Stimulated activated CD4-positive, alpha-beta T cell treated with anti-CD3 and anti-CD28 coated beads, Interleukin-12 subunit alpha, Interleukin-12 subunit beta, amount 100 ng/mL, for 4 hours (primary cell): ENCODE results near the gene ZNF318.
"Not testable (repeated sequence)": the region's sequence is repeated elsewhere in the genome, so short reads cannot be mapped to it uniquely, and the experiment has no call there.

Experiments used
- DNase-seq: peaks from one replicate; pipeline ENCODE4 v3.0.0-alpha.2; 2020

Gene ZNF318

DNA sequence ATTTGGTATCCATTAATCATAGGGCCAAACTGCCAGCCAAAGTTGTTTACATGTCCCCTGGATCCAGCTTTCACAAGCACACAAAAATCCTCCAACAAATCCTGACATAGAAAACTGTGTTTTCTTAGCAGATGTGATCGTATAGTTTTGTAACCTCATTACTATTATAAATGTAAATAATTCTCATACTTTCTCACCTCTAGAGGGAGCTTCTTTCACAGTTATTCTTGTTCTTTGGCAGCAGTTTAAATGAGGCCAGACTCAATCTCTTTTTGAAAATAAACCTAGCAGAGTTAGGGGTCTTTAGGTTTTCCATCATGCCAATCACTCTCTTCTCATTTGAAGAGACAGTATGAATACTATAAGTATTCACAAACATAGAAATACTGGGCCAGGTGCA is 17.0 kb upstream of the ZNF318 start:
- no peak for DNase-seq

DNA sequence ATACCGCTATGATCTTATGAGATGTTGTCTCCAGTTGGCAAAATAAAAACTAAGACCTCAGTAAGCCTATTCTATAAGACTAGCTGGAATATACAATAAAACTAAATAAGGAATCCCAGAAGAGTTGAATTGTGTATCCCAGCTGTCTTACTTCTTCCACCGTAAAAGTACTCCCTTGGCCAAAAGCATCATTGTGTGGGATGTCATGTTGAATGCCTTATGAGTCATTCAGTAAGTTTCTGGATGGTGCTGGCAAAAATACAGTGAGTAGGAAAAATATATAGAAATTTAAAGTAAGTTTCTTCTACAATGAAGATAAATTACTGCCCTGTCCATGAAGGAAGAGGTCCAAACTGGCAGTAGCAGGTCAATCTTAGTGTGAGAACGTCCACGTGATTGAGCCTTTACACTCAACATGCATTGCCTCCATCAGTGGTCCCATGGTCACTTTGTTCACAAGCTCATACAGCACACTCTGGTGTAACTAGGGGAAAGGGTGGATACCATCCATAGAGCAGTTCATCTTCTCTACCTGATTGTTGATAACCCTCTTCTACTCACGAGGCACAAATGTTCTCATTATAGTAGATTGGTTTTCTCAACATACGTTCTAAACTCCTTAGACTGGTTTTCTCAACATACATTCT is 13.7 kb upstream of the ZNF318 start:
- no peak for DNase-seq

DNA sequence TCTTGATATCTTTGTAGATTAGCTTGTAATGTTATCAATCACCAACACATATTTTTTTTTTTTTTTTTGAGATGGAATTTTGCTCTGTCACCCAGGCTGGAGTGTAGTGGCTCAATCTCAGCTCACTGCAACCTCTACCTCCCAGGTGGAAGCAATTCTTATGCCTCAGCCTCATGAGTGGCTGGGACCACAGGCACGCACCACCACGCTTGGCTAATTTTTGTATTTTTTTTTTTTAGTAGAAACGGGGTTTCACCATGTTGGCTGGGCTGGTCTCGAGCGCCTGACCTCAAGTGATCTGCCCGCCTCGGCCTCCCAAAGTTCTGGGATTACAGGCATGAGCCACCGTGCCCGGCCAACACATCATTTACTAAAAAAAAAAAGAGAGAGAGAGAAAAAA is 11.4 kb upstream of the ZNF318 start:
- DNase-seq: not testable (repeated sequence)

DNA sequence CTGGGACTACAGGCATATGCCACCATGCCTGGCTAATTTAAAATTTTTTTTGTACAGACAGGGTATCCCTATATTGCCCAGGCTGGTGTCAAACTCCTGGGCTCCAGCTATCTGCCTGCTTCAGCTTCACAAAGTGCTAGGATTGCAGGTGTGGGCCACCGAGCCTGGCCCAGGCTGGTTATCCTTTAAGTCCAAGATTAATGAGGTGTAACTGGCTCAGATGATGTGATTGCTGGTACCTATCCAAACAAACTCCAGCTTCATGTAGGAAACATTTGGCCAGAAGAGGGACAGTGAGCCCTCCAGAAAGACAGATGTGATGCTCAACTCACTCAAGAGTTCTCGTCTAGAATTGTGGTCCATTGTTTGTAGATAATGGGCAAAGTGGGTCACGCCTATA is 9.2 kb upstream of the ZNF318 start:
- DNase-seq: no peak

DNA sequence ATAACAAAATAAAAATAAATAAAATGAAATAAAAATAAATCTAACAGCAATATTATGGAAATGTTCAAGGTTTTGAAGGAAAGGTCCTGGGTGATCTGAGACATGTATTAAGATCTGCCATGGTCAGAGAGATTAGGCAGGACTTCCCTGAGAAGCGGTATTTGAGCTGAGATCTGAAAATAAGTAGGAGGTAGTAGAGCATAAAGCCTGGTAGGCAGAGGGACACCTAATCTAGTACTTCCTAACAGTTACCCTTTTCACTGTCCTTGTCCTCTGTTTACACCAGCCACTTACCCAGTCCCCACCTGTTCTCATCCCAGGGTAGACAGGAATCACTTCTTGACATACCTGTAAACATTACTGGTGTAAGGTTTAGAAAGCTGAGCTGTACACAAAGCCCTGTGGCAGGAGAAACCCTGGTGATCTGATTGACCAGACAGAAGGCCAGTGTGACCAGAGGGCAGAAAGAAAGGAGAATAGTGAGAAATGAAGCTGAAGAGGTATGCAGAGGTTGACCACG is 8.3 kb upstream of the ZNF318 start:
- DNase-seq: no peak

DNA sequence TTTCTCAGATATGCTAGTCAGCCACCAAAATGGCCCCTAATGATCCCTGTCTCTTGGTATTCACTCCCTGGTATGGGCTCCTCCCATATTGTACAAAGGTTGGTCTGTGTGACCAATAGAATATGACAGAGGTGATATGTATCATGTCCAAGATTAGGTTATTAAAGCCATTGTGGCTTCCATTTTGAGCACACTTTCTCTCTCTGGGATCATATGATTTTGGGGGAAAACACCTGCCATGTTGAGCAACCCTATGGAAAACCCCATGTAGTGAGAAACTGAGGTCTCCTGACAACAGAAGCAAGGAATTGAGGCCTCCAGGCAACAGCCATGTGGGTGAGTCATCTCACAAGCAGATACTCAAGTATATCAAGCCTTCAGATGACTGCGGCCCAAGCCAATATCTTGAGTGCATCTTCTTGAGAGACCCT is 7.1 kb upstream of the ZNF318 start:
- no peak for DNase-seq

DNA sequence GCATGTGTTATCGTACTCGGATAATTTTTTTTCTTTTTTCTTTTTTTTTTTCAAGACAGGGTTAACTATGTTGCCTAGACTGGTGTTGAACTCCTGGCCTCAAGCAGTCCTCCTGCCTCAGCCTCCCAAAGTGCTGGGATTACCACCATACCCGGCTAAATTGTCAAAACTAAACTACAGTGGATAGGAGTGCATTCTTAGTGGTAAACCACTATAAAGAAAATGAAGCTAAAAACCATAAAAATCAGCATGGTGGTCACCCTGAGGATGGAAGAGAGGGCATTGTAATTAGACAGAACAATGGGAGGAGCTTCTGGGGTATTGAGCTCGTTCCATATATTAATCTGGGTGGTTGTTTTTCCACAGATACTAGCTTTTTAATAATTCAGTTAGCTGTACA is 6.2 kb upstream of the ZNF318 start:
- DNase-seq: no peak

DNA sequence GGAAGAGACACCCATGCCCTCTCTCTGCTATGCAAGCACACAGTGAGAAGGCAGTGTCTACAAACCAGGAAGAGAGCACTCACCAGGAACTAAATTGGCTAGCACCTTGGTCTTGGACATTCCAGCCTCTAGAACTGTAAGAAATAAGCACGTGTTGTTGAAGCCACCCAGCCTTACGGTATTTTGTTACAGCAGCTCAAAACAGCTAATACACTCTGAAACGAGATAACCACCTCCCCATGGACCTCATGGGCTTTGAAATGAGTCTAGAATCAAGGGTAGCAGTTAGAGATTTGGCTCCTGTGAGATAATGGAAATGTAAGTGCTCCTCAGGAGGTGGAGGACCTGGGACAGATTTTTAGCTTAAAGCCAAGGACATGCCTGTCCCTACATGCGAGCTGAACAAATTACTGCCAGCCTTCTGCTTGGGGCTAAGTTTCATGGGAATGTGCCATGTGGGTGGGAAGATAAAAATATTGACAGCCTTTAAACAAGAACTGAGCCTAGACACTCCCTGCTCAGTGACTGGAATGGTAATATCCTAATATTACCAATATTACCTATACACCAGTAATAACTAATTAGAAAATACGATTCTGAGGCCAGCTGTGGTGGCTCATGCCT is 3.9 kb upstream of the ZNF318 start:
- no peak for DNase-seq

DNA sequence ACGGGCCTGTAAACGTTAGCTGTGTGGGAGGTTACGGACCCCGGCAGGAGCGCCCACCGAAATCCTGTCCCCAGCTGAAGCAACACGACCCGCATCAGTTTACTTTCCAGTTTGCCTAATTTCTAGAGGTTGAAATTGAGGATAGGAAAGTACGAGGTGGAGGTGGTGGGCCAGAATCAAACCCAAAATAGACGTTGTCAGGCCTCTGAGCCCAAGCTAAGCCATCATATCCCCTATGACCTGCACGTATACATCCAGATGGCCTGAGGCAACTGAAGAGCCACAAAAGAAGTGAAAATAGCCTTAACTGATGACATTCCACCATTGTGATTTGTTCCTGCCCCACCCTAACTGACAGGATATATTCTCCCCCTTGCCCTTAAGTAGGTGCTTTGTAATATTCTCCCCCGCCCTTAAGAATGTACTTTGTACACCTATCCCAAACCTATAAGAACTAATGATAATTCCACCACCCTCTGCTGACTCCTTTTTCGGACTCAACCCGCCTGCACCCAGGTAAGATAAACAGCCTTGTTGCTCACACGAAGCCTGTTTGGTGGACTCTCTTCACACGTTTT is 645 bp upstream of the ZNF318 start:
- not testable (repeated sequence) for DNase-seq

DNA sequence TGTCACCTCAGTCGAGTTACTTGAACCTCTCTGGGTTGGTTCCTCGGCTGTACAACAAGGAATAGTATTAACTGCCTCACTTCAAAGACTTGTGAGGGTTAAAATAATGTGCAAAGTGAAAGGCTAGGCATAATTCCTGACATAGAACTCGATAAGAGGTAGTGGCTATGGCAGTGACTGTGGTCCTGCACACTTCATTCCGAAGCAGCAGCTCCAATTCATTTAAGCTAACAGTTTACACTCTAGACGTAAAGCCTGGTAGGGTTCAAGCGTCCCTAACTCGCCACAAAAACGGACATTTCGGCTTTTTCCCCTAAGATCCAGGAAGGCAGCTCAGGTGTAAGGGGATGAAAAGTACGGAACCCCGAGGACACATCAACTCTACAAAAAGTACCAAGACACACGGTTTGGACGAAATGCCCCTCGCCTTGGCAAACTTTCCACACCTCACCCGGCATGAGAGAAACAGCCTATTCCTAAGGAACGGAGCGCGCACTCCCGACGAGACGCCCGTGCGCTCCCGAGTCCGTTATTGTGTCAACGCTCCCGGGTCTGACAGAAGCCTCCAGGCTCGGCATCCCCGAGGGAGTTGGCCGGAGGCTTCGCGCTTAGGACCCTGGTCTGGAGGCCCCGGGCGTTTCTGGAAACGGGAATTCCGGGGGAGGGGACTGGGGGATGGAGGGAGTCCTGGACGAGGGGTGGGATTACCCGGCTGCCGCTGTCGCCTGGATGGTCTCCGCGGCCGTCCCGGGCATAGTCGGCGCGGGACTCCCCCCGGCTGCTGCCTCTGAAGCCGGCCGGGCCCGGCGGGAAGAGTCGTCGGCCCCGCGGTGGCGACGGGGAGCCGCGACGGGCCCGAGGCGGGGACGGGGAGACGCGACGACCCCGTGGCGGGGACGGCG is 937 bp downstream of the ZNF318 start:
- DNase-seq: peak; percentile 21

DNA sequence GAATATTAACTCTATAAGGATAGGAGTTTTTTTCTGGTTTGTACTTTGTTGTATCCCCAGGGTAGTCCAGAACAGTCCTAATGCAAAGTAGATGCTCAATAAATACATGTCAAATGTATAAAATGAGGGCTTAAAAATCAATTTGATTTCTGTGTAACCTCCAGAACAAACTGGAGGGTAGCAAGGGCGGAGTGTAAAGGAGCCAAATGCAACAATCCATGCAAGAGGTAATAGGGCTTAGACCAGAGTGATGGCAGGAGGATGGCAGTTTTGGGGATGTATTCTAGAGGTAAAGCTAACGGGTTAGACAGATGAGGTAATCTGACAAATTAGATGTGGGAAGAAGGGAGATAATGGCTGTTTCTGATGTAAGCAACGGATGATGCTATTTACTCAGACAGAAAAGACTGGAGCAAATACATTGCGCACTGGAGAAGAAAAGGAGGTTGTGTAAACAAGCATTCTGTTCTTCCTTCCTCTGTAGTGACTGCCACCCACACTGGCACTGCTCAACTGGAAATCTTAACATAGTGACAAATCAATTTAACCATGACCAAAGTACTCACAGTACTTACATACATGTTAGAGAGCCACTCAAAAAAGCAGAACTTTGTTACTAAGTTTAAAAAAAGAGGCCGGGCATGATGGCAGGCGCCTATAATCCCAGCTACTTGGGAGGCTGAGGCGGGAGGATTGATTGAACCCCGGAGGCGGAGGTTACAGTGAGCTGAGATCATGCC is 2.0 kb downstream of the ZNF318 start:
- no peak for DNase-seq

DNA sequence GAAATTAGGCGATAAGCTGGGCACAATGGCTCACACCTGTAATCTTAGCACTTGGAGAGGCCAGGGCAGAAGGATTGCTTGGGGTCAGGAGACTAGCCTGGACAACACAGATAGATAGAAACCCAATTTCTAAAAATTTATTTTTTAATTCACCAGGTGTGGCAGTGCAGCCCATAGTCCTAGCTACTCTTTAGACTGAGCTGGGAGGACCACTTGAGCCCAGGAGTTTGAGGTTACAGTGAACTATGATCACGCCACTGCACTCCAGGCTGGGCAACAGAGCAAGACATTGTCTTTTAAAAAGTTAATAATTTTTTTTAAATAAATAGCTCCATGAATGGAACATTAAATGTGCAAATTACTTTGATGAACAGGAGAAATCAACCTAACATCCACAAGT is 8.2 kb downstream of the ZNF318 start:
- DNase-seq: no peak

DNA sequence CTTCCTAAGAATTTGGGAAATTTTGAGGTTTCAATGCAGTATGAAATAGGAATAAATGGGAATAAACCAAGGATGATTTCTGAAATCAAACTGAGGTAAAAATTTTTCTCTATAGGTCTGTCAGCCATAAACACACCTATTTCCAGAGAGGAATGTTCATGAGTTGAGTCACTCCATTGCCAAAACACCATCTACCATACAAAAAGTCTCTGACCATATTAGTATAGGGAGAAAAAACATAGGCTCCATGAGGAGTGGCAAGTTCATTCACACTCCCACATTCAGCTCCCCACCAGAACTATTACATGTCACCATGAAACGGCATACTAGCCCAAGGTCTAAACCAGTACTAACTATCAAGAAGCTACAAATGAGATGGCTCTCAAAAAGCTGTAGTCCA is 9.6 kb downstream of the ZNF318 start:
- DNase-seq: no peak

DNA sequence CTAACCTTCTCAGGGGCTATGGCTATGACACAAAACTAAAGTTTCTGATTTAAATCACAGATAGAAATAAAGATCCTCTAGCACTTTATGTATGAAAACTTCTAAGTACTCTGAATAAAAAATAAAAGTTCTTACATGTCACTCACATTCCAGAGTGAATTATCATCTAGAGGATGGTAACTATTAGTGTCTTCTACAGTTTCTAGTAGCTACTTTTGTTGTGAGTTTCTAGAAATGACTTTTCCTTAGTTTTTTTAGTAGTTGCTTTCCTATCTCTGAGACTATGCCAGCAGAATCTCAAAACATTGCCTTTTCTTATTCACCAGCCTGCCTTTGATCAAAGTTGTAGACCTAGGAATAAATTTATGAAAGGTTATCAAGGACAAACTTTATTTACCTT is 10.1 kb downstream of the ZNF318 start:
- DNase-seq: no peak

DNA sequence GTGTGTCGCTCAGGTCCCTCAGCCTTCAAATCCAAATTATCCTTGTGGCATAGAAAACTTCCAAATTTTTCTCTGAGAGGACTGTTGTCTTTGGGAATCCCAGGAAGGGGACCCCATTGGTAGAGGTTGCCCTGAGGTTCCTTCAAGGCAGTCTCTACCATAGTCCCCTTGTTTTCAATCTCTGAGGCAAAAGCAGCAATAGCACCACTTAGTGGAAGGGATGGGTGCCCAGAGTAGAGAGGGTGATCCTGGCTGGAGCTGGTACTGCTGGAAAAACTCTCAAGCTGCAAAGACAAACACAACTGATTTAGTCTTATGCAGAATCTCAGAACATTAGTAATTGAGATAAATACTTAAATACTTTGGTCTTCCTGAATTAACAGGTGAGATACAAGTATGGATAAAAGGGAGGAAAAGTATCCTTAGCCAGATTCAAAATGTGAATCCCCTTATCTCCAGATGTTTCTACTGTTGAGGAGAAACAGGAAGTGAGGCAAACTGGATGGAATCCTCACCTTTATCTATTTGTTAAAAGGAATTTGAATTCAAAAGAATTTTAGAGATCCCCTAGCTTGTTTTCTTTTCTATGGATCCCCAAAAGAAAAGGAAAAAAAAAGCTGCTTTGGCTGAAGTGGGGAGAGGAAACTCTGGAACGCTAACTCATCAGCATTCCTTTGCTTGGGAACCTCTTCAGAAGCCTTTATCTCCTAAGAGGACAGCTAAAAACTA is 13.4 kb downstream of the ZNF318 start:
- no peak for DNase-seq

DNA sequence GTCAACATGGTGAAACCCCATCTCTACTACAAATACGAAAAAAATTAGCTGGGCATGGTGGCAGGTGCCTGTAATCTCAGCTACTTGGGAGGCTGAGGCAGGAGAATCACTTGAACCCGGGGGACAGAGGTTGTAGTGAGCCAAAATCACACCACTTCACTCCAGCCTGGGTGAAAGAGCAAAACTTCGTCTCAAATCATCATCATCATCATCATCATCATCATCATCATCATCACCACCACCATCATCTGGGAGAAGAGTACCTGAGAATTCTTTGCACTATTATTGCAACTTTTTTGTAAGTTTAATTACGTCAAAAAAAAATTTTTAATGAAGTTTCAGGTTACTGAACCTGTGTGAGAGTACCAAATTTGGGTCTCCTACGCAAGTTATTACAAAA is 17.5 kb downstream of the ZNF318 start:
- not testable (repeated sequence) for DNase-seq

DNA sequence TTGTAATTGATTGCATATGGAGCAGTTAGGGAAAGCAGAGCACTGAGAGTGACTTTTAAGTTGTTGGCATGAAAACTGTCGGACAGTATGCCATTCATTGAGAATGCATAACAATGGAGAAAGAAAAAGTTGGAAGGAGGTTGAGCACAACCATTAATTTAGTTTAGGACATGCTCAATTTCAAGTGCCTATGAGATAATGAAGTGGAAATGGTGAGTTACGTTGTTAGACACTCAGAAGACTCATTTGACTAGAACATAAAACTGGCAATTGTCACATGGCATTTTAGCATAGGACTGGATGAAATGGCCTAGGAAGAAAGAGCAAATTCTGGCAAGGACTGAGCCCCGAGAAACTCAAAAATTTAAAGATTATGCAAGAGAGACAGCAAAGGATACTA is 22.0 kb downstream of the ZNF318 start:
- DNase-seq: no peak

DNA sequence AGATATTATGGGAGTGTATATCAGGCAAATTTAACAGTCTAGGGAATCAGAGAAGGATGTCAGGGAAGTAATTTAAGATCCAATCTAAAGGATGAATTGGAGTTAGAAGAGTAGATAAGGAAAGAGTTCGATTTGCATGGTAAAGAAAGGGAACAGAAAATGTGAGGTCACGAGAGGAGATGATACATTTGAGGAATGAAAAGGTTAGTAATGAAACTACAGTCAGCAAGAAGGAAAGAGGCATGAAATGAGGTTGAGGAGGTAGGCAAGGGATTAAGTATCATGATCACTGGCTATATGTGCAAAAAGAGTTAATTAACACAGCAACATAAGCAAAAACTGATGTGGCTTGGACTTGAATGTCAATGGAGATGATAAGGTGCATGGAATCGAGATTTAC is 22.4 kb downstream of the ZNF318 start:
- no peak for DNase-seq

DNA sequence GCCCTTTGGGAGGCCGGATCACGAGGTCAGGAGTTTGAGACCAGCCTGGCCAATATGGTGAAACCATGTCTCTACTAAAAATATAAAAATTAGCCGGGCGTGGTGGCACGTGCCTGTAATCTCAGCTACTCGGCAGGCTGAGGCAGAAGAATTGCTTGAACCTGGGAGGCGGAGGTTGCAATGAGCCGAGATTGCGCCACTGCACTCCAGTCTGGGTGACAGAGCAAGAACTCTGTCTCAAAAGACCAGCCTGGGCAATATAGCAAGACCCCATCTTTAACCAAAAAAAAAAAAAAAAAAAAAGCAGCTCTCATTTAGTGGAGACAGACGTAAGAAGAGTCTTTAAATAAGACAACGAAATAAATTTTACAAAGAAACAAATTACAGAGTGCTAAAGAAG is 23.2 kb downstream of the ZNF318 start:
- not testable (repeated sequence) for DNase-seq

DNA sequence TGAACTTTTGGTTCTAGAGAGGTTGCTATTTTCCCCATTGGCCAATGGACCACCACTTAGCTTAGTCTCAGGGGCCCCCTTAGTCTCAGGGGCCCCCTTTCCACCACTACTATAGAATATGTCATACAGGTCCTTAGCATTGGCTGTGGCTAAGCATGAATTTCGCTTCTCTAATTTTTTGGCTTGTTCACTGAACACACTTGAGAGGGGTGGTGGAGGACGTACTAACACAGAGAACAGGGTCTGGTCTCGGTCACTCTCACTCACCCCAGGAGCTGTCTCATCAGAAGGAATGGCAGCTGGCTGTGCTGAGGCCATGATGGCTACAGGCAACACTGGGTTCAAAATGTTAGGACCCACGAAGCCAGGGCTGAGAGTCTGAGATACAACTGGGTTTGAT is 30.3 kb downstream of the ZNF318 start:
- no peak for DNase-seq

DNA sequence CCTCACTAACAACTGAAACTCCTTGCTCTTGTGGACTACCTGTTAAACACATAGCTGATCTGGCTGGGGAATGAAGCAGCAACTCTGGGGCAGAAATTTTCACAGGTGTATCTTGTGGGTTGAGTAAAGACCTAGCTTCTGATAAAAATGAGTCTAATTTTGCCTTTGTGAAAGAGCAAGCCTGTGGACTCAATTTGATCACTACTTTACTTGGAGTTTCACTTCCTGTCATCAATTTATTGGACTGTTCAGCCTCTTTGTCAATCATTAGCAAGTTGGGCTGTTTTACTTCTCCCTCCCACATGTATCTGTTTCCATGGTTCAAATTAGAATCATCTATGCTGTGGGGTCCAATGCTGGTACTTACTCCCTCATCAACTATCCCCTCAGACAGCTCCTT is 31.2 kb downstream of the ZNF318 start:
- no peak for DNase-seq

DNA sequence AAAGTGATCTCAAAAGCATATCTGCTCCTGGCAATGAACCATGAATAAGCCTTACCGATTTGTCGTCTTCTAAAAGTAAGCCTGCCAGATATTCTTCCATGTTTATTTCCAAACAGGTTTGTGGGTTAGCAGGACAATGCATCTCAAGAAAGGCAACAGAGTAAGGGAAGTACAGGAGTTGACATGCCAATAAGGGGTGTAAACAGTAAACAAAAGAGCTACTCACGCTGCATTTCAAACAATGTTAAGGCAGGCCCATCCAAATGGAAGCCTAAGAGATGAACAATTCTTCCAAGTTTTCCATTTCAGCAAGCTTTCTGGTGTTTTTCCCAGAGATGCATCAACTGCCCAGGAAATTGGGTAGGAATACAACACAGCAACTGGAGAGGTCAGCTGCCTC is 33.1 kb downstream of the ZNF318 start:
- no peak for DNase-seq
